Neuron (in vitro differentiated cells): ENCODE data around the gene FANCL.
"Not testable (repeated sequence)": the region's sequence is repeated elsewhere in the genome, so short reads cannot be mapped to it uniquely, and the experiment has no call there.

Experiments
- H2AFZ ChIP-seq: one replicate; pipeline ENCODE4 v1.6.1; 2013; ENCODE audit warnings: low read depth, mild to moderate bottlenecking, inconsistent platforms, low read length, moderate library complexity
- H3K27me3 ChIP-seq: one replicate; pipeline ENCODE4 v1.6.1; 2013; ENCODE audit warnings: low read length; ENCODE audit not compliant: insufficient read depth
- H3K36me3 ChIP-seq: one replicate; pipeline ENCODE4 v1.6.1; 2013; ENCODE audit warnings: low read length; ENCODE audit not compliant: insufficient read depth
- H3K4me1 ChIP-seq: one replicate; pipeline ENCODE4 v1.6.1; 2013; ENCODE audit warnings: low read length; ENCODE audit not compliant: insufficient read depth
- H3K4me3 ChIP-seq: 2 replicates; pipeline ENCODE4 v1.5.1; 2013; ENCODE audit warnings: mild to moderate bottlenecking, low read length, moderate library complexity
- H3K9me3 ChIP-seq: one replicate; pipeline ENCODE4 v1.6.1; 2013; ENCODE audit warnings: low read length

FANCL gene

GRCh38 chr2:58240670-58241545, at the start of gene FANCL:
FANCL (minus strand) TSS chr2:58241325; CDS start chr2:58241313, 12 bp downstream.
- Histone ChIP-seq H3K27me3 (no peaks in the 10 kb centered on the region), H2AFZ (peak within 1 kb of the TSS; percentile 91), H3K4me3 (peak within 1 kb of the TSS; percentile 74), H3K36me3 (no peaks in the 10 kb centered on the region), H3K9me3 (no peaks in the 10 kb centered on the region), H3K4me1 (peaks cover 18% of the 10 kb centered on the region)

- Histone ChIP-seq H3K4me1 (no peaks in the 10 kb centered on the region), H2AFZ (no peak overlapping the region), H3K9me3 (no peaks in the 10 kb centered on the region), H3K4me3 (no peak overlapping the region), H3K27me3 (no peaks in the 10 kb centered on the region), H3K36me3 (no peaks in the 10 kb centered on the region)
These were observed 47.9 kb upstream of the FANCL start for GRCh38 chr2:58289029-58289428.

- Histone ChIP-seq H2AFZ (no peak overlapping the region), H3K9me3 (no peaks in the 10 kb centered on the region), H3K36me3 (no peaks in the 10 kb centered on the region), H3K4me3 (no peak overlapping the region), H3K4me1 (no peaks in the 10 kb centered on the region), H3K27me3 (no peaks in the 10 kb centered on the region)
These were observed 42.8 kb upstream of the FANCL start for GRCh38 chr2:58283931-58284330.

- not testable (repeated sequence) for H3K9me3 ChIP-seq, H2AFZ ChIP-seq, H3K4me3 ChIP-seq, H3K4me1 ChIP-seq, H3K36me3 ChIP-seq, H3K27me3 ChIP-seq
These were observed 34.0 kb upstream of the FANCL start for GRCh38 chr2:58275144-58275543.

GRCh38 chr2:58271826-58272225, 30.7 kb upstream of the FANCL start:
- Histone ChIP-seq H3K27me3 (no peaks in the 10 kb centered on the region), H3K36me3 (no peaks in the 10 kb centered on the region), H3K4me3 (no peak overlapping the region), H3K4me1 (peaks cover 4% of the 10 kb centered on the region), H3K9me3 (no peaks in the 10 kb centered on the region), H2AFZ (no peak overlapping the region)

- peaks cover 4% of the 10 kb centered on the region for H3K4me1 ChIP-seq
- no peaks in the 10 kb centered on the region for H3K9me3 ChIP-seq
- H3K4me3 ChIP-seq = no peak overlapping the region
- no peak overlapping the region for H2AFZ ChIP-seq
- no peaks in the 10 kb centered on the region for H3K36me3 ChIP-seq
- no peaks in the 10 kb centered on the region for H3K27me3 ChIP-seq
These were observed 27.6 kb upstream of the FANCL start for GRCh38 chr2:58268685-58269084.

- no peaks in the 10 kb centered on the region for H3K27me3 ChIP-seq
- no peaks in the 10 kb centered on the region for H3K4me1 ChIP-seq
- H3K36me3 ChIP-seq = no peaks in the 10 kb centered on the region
- no peak overlapping the region for H2AFZ ChIP-seq
- no peak overlapping the region for H3K4me3 ChIP-seq
- H3K9me3 ChIP-seq = no peaks in the 10 kb centered on the region
These were observed 25.1 kb upstream of the FANCL start for GRCh38 chr2:58266211-58266610.

GRCh38 chr2:58261209-58261608, 20.1 kb upstream of the FANCL start:
- Histone ChIP-seq H3K4me3 (no peak overlapping the region), H3K27me3 (no peaks in the 10 kb centered on the region)

GRCh38 chr2:58258456-58258855, 17.3 kb upstream of the FANCL start:
- H3K9me3 ChIP-seq = not testable (repeated sequence)

More at GRCh38 chr2:58261209-58261608, 20.1 kb upstream of the FANCL start:
- H3K36me3 ChIP-seq = no peaks in the 10 kb centered on the region
- no peaks in the 10 kb centered on the region for H3K9me3 ChIP-seq
- no peak overlapping the region for H2AFZ ChIP-seq
- no peaks in the 10 kb centered on the region for H3K4me1 ChIP-seq

GRCh38 chr2:58251331-58252201, 10.4 kb upstream of the FANCL start:
- not testable (repeated sequence) for H3K4me1 ChIP-seq, H3K4me3 ChIP-seq, H3K27me3 ChIP-seq, H2AFZ ChIP-seq, H3K9me3 ChIP-seq, H3K36me3 ChIP-seq

More at GRCh38 chr2:58258456-58258855, 17.3 kb upstream of the FANCL start:
- not testable (repeated sequence) for H3K27me3 ChIP-seq, H2AFZ ChIP-seq, H3K4me1 ChIP-seq, H3K4me3 ChIP-seq, H3K36me3 ChIP-seq

GRCh38 chr2:58241546-58241864, 380 bp upstream of the FANCL start:
- no peaks in the 10 kb centered on the region for H3K36me3 ChIP-seq
- no peaks in the 10 kb centered on the region for H3K9me3 ChIP-seq
- H2AFZ ChIP-seq = peak overlapping the region; percentile 91
- H3K27me3 ChIP-seq = no peaks in the 10 kb centered on the region
- H3K4me1 ChIP-seq = peaks cover 18% of the 10 kb centered on the region
- H3K4me3 ChIP-seq = peak overlapping the region; percentile 74

- no peaks in the 10 kb centered on the region for H3K27me3 ChIP-seq
- no peaks in the 10 kb centered on the region for H3K36me3 ChIP-seq
- peak overlapping the region; percentile 74 for H3K4me3 ChIP-seq
- no peaks in the 10 kb centered on the region for H3K9me3 ChIP-seq
- peaks cover 18% of the 10 kb centered on the region for H3K4me1 ChIP-seq
- no peak overlapping the region for H2AFZ ChIP-seq
These were observed 1.7 kb downstream of the FANCL start for GRCh38 chr2:58239243-58239925.

GRCh38 chr2:58237741-58238140, 3.4 kb downstream of the FANCL start:
- H3K4me3 ChIP-seq = no peak overlapping the region
- H2AFZ ChIP-seq = no peak overlapping the region
- H3K36me3 ChIP-seq = no peaks in the 10 kb centered on the region
- peaks cover 18% of the 10 kb centered on the region for H3K4me1 ChIP-seq
- H3K9me3 ChIP-seq = no peaks in the 10 kb centered on the region
- no peaks in the 10 kb centered on the region for H3K27me3 ChIP-seq
